ENCODE data around the gene KEAP1.
A peak's percentile ranks its signal among the peaks of the same experiment; 100 is the strongest.
"Not testable (repeated sequence)": the region's sequence is repeated elsewhere in the genome, so short reads cannot be mapped to it uniquely, and the experiment has no call there.

KEAP1 gene

GRCh38 chr19:10533646-10534386 lies 30.7 kb upstream of the KEAP1 start:
- Histone ChIP-seq H3K4me3 (no peak overlapping the region), H3K27me3 (no peaks in the 10 kb centered on the region), H3K9me3 (no peaks in the 10 kb centered on the region), H3K4me1 (peaks cover 0 to 12% (median 3%) of the 10 kb centered on the region in 4 donors), H3K27ac (peak overlapping the region in 1 of 2 donors; percentile 21), H3K36me3 (no peaks in the 10 kb centered on the region)
- no peak for DNase-seq
- intact Hi-C loops (cut with DNase I; ENCODE audit: low total_unique reads): no loop called here
- TF ChIP-seq, protein P1, sequence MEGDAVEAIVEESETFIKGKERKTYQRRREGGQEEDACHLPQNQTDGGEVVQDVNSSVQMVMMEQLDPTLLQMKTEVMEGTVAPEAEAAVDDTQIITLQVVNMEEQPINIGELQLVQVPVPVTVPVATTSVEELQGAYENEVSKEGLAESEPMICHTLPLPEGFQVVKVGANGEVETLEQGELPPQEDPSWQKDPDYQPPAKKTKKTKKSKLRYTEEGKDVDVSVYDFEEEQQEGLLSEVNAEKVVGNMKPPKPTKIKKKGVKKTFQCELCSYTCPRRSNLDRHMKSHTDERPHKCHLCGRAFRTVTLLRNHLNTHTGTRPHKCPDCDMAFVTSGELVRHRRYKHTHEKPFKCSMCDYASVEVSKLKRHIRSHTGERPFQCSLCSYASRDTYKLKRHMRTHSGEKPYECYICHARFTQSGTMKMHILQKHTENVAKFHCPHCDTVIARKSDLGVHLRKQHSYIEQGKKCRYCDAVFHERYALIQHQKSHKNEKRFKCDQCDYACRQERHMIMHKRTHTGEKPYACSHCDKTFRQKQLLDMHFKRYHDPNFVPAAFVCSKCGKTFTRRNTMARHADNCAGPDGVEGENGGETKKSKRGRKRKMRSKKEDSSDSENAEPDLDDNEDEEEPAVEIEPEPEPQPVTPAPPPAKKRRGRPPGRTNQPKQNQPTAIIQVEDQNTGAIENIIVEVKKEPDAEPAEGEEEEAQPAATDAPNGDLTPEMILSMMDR (IDR thresholded peaks at IDR 0.05): no peak

- no peaks in the 10 kb centered on the region for H3K36me3 ChIP-seq
- no peaks in the 10 kb centered on the region for H3K27me3 ChIP-seq
- DNase-seq: no peak
- TF ChIP-seq, protein P1 (IDR thresholded peaks at IDR 0.05): no peak
- peaks cover 0 to 12% (median 3%) of the 10 kb centered on the region in 4 donors for H3K4me1 ChIP-seq
- no peaks in the 10 kb centered on the region for H3K9me3 ChIP-seq
- no peak overlapping the region for H3K4me3 ChIP-seq
- intact Hi-C loops (cut with DNase I; ENCODE audit: low total_unique reads): no loop called here
- H3K27ac ChIP-seq: no peak overlapping the region
Observed at GRCh38 chr19:10532457-10532856, 29.3 kb upstream of the KEAP1 start.

DNA sequence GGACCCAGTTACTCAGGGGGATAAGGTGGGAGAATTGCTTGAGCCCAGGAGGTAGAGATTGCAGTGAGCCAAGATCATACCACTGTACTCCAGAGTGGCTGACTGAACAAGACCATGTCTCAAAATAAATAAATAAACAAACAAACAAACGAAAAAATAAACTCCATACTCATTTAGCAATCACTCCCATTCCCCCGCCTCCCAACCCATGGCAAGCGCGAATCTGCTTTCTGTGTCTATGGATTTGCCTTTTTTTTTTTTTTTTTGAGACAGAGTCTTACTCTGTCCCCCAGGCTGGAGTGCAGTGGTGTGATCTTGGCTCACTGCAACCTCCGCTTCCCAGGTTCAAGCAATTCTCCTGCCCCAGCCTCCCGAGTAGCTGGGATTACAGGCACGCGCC lies 23.7 kb upstream of the KEAP1 start:
- H3K4me1 ChIP-seq; H3K27ac ChIP-seq; H3K4me3 ChIP-seq; intact Hi-C loops (cut with DNase I; ENCODE audit: low total_unique reads); H3K27me3 ChIP-seq; DNase-seq; H3K9me3 ChIP-seq; H3K36me3 ChIP-seq: not testable (repeated sequence)

DNA sequence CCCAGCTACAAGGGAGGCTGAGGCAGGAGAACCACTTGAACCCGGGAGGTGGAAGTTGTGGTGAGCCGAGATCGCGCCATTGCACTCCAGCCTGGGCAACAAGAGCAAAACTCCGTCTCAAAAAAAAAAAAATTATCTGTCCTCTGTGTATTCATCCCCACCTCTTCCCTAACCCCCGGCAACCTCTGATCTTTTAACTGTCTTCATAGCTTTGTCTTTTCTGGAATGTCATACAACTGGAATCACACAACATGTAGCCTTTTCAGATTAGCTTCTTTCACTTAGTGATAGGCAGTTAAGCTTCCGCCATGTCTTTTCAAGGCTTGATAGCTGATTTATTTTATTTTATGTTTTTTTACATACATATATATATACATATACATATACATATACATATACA lies 22.5 kb upstream of the KEAP1 start:
- no peak overlapping the region for H3K27ac ChIP-seq
- H3K36me3 ChIP-seq: no peaks in the 10 kb centered on the region
- intact Hi-C loops (cut with DNase I; ENCODE audit: low total_unique reads): no loop called here
- no peaks in the 10 kb centered on the region for H3K9me3 ChIP-seq
- H3K27me3 ChIP-seq: no peaks in the 10 kb centered on the region
- H3K4me3 ChIP-seq: no peak overlapping the region
- H3K4me1 ChIP-seq: no peaks in the 10 kb centered on the region
- DNase-seq: no peak
- TF ChIP-seq, protein P1 (IDR thresholded peaks at IDR 0.05): no peak

GRCh38 chr19:10523135-10523636 lies 20.0 kb upstream of the KEAP1 start:
- Histone ChIP-seq H3K4me3 (no peak overlapping the region), H3K4me1 (peaks cover 0 to 7% (median 3%) of the 10 kb centered on the region in 4 donors), H3K36me3 (no peaks in the 10 kb centered on the region), H3K9me3 (no peaks in the 10 kb centered on the region), H3K27me3 (peaks cover 0 to 11% of the 10 kb centered on the region in 2 donors), H3K27ac (no peak overlapping the region)
- intact Hi-C loops (cut with DNase I; ENCODE audit: low total_unique reads): no loop called here
- no peak for DNase-seq
- TF ChIP-seq, protein P1 (IDR thresholded peaks at IDR 0.05): no peak

DNA sequence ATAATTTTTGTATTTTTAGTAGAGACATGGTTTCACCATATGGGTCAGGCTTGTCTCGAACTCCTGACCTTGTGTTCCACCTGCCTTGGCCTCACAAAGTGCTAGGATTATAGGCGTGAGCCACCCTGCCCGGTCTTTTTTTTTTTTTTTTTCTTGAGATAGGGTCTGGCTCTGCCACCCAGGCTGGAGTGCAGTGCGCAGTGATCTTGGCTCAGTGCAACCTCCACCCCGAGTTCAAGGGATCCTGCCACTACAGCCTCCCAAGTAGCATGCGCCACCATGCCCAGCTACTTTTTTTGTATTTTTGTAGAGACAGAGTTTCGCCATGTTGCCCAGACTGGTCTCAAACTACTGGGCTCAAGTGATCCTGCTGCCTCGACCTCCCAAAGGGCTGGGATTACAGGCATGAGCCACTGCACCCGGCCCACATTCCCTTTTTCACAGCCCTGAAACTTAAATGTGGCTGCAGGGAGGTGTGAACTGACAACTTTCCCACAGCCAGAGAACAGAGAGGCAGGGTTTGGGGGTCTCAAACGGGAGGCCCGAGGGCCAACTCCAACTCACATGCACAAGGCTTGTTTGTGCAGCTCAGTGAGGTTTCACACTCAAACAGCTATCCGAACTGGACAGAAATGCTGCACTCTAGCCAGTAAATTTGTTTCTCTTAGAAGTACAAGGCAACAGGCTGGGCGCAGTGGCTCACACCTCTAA lies 18.5 kb upstream of the KEAP1 start:
- H3K9me3 ChIP-seq: no peaks in the 10 kb centered on the region
- H3K27me3 ChIP-seq: peaks cover 0 to 23% of the 10 kb centered on the region in 2 donors
- DNase-seq: no peak
- H3K4me3 ChIP-seq: no peak overlapping the region
- H3K27ac ChIP-seq: no peak overlapping the region
- H3K4me1 ChIP-seq: peaks cover 0 to 21% (median 15%) of the 10 kb centered on the region in 4 donors
- TF ChIP-seq, protein P1 (IDR thresholded peaks at IDR 0.05): no peak
- H3K36me3 ChIP-seq: no peaks in the 10 kb centered on the region
- intact Hi-C loops (cut with DNase I; ENCODE audit: low total_unique reads): no loop called here
